ENCODE data around the gene BOLL. TPM values are rescaled to one million over a fixed set of nuclear protein-coding genes. Genes with fewer than 3 reads are reported as not detected.

BOLL gene
- total RNA-seq, 1 donor from 2014 or later = not detected

Other genes with a start within 250 kb of the BOLL start
- gene RFTN2, start 109.7 kb downstream of the BOLL start, total RNA-seq = 3.5 TPM
- 6.7 TPM for gene MARS2, start 80.0 kb downstream of the BOLL start, total RNA-seq
- 82.5 TPM for gene PLCL1, start 19.3 kb upstream of the BOLL start, total RNA-seq